ENCODE measurements around the gene ZCCHC24. TPM values are rescaled to one million over a fixed set of nuclear protein-coding genes. Genes with fewer than 3 reads are reported as not detected.

ZCCHC24 gene
- total and polyA plus RNA-seq, 3 donors from 2014 or later, result 27.7 to 38.6 (median 31.3) TPM

DNA sequence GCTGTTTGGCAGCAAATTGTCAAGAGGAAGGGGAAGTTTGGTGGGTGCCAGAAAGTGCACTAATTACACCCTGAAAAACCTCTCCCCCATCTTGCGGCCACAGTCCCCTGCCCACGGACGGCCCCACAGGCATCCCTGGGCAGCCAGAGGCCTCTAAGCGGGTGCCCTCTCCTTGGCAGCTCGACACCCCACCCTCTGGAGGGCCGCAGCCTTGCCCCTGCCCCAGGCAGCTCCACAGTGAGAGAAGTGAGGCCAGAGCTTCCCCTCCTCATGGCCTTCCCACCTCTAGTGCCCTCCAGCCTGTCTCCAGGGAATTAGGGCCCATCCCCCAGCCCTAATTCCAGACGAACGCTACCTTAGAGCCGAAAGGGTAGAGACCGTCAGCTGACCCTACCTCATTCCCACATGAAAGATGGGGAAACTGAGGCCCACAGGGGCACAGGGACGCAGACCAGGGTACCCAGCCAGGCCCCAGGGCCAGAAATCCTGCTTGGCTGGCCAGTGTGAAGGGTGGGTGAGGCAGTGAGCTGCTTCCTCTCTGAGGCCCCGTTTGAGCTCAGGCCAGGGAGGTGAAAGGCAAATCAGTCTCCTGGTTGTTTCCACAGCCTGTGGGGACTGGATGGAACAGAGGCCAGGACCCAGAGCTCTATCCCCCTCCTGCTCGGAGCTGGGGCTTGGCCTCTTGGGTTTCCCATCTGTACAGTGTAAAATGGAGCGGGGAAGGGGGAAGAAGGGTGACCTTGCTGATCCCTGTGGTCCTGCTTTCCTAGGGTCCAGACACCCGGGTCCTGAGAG lies 10.0 kb downstream of the ZCCHC24 start:
- TF ChIP-seq POLR2A (IDR thresholded peaks at IDR 0.05), result no peak
- TF ChIP-seq, protein P1, sequence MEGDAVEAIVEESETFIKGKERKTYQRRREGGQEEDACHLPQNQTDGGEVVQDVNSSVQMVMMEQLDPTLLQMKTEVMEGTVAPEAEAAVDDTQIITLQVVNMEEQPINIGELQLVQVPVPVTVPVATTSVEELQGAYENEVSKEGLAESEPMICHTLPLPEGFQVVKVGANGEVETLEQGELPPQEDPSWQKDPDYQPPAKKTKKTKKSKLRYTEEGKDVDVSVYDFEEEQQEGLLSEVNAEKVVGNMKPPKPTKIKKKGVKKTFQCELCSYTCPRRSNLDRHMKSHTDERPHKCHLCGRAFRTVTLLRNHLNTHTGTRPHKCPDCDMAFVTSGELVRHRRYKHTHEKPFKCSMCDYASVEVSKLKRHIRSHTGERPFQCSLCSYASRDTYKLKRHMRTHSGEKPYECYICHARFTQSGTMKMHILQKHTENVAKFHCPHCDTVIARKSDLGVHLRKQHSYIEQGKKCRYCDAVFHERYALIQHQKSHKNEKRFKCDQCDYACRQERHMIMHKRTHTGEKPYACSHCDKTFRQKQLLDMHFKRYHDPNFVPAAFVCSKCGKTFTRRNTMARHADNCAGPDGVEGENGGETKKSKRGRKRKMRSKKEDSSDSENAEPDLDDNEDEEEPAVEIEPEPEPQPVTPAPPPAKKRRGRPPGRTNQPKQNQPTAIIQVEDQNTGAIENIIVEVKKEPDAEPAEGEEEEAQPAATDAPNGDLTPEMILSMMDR (IDR thresholded peaks at IDR 0.05), result no peak
- H3K4me1 ChIP-seq, result peaks cover 54% of the 10 kb centered on the region
- H3K9me3 ChIP-seq, result no peaks in the 10 kb centered on the region
- intact Hi-C loops (cut with DNase I; ENCODE audit: low total_unique reads), result no loop called here
- DNase-seq, result no peak
- H3K27ac ChIP-seq, result peak overlapping the region; percentile 76 to 88
- H3K4me3 ChIP-seq, result no peak overlapping the region
- H3K36me3 ChIP-seq (ENCODE audit: low read depth, missing control alignments), result no peaks in the 10 kb centered on the region
- H3K27me3 ChIP-seq, result no peaks in the 10 kb centered on the region
- WGBS, 2 donors, result 54 to 69% methylated on average over 11 to 15 of the region's 15 CpGs

DNA sequence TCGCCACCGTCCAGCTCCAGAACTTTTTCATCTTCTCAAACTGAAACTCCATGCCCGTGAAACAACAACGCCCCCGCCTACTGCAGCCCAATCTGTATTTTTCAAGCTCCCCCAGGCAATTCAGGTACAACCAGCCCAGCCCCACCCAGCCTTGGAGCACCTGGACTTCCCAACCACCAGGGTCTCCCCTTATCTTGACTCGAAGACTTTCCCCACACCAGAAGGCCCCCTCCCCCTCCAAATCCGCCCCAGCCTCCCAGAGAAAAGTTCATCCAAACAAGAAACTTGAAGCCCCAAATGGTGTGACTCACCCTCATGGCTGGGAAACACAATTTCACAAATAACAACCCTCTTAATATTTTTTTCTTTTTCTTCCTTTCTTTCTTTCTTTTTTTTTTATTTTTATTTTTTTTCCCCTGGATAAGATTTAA lies 10.6 kb downstream of the ZCCHC24 start:
- peak overlapping the region; percentile 76 to 88 for H3K27ac ChIP-seq
- WGBS, 2 donors, result 66 to 67% methylated on average over 7 of the region's 7 CpGs
- intact Hi-C loops (cut with DNase I; ENCODE audit: low total_unique reads), result no loop called here
- DNase-seq, result peak; percentile 46
- TF ChIP-seq POLR2A (IDR thresholded peaks at IDR 0.05), result no peak
- H3K36me3 ChIP-seq (ENCODE audit: low read depth, missing control alignments), result no peaks in the 10 kb centered on the region
- peaks cover 49% of the 10 kb centered on the region for H3K4me1 ChIP-seq
- no peaks in the 10 kb centered on the region for H3K27me3 ChIP-seq
- no peak overlapping the region for H3K4me3 ChIP-seq
- H3K9me3 ChIP-seq, result no peaks in the 10 kb centered on the region

DNA sequence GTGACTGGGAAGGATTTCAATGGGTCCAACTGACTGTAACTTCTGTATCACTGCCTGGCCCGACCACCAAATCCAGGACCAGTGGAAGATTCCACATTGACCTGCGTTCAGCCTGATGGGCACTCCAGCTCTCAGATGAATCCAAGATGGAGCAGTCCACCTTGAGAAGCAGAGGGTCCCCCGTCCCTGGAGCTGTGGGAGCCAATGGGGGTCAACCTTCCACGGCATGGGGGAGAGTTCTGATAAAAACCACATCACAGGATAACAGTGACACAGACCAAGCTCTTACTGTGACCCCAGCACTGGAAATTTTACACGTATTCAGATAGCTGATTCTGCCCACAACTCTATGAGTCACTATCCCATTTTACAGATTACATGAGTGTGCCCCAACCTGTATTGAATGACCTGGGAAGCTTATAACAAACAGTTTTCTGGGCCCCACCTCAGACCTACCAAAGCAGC lies 11.2 kb downstream of the ZCCHC24 start:
- TF ChIP-seq, protein P1 (IDR thresholded peaks at IDR 0.05), result no peak
- no peak for TF ChIP-seq POLR2A (IDR thresholded peaks at IDR 0.05)
- intact Hi-C loops (cut with DNase I; ENCODE audit: low total_unique reads), result no loop called here
- Histone ChIP-seq H3K27me3 (no peaks in the 10 kb centered on the region), H3K36me3 (ENCODE audit: low read depth, missing control alignments) (no peaks in the 10 kb centered on the region), H3K4me1 (peaks cover 44% of the 10 kb centered on the region), H3K9me3 (no peaks in the 10 kb centered on the region), H3K4me3 (no peak overlapping the region), H3K27ac (peak overlapping the region; percentile 76 to 88)
- 75 to 83% methylated on average over 3 to 5 of the region's 5 CpGs for WGBS, 2 donors
- no peak for DNase-seq

DNA sequence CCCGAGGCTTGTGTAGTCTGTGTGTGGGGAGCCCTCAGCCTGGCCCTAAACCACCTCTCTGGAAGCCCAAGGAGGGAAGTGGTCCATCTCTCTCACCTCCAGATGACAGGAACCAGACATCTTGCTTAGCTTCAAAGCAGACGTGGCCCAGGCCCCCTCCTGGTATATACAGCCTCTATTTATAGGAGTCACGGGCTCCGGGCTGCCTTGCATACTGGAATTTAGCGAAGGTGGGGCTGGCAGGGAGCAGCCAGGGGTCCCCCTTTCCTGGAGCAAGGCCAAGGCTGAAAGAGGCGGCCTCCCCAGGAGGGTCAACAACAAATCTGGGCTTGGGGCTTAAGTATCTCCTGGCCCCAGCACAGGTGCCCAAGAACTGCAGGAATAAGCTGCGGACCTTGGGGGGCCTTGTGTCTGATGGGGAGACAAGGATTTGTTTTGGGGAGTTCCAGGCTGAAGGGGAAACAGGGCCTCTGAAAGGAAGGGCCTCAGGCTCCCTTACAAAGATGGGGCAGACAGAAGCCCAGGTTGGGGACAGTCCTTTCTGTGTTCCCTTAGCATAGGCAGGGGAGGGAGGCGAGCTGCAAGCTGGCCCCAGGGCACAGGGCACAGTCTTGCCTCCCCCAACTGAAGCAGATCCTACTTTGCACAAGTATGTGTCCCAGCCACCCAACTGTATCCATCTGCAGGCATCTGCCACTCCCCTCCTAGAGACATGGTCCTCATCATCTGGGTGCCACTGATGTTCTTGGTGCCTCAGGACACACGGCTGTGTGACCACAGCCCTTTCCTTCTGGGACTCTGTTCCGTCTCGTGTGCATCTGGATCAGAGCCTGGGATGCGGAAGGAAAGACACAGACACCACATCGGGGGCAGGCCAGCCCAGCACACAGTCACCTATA lies 11.9 kb downstream of the ZCCHC24 start:
- H3K27ac ChIP-seq, result peak overlapping the region in 1 of 2 donors; percentile 8
- H3K9me3 ChIP-seq, result no peaks in the 10 kb centered on the region
- TF ChIP-seq, protein P1 (IDR thresholded peaks at IDR 0.05), result no peak
- TF ChIP-seq POLR2A (IDR thresholded peaks at IDR 0.05), result no peak
- H3K4me3 ChIP-seq, result no peak overlapping the region
- H3K4me1 ChIP-seq, result peaks cover 38% of the 10 kb centered on the region
- H3K36me3 ChIP-seq (ENCODE audit: low read depth, missing control alignments), result no peaks in the 10 kb centered on the region
- intact Hi-C loops (cut with DNase I; ENCODE audit: low total_unique reads), result no loop called here
- H3K27me3 ChIP-seq, result no peaks in the 10 kb centered on the region
- 79 to 83% methylated on average over 12 to 13 of the region's 13 CpGs for WGBS, 2 donors
- no peak for DNase-seq

Measured in testis (tissue), 3 donors.